H9 (cell line): Measurements from ENCODE around the gene ZNF232. TPM values are rescaled to one million over a fixed set of nuclear protein-coding genes. Genes with fewer than 3 reads are reported as not detected.
"Not testable (repeated sequence)": the region's sequence is repeated elsewhere in the genome, so short reads cannot be mapped to it uniquely, and the experiment has no call there.

Source experiments
- DNase-seq: peaks from one replicate; pipeline ENCODE4 v3.0.0-alpha.2; 2017
- H2AFZ ChIP-seq: one replicate; pipeline ENCODE4 v1.6.1; 2013; ENCODE audit warnings: mild to moderate bottlenecking, low read length, control low read depth, moderate library complexity
- H2AK5ac ChIP-seq: 2 replicates; pipeline ENCODE4 v1.6.1; 2013; ENCODE audit warnings: low read length, control low read depth, mixed read lengths; ENCODE audit not compliant: insufficient read length
- H2BK120ac ChIP-seq: one replicate; pipeline ENCODE4 v1.6.1; 2013; ENCODE audit warnings: low read depth, mild to moderate bottlenecking, low read length, control low read depth, inconsistent platforms; ENCODE audit not compliant: poor library complexity, severe bottlenecking
- H2BK12ac ChIP-seq: 2 replicates; pipeline ENCODE4 v1.6.1; 2013; ENCODE audit warnings: low read length, control low read depth, mixed read lengths, low read depth; ENCODE audit not compliant: insufficient read length
- H2BK15ac ChIP-seq: 2 replicates; pipeline ENCODE4 v1.6.1; 2013; ENCODE audit warnings: low read depth, low read length, control low read depth
- H2BK20ac ChIP-seq: one replicate; pipeline ENCODE4 v1.6.1; 2013; ENCODE audit warnings: low read depth, mild to moderate bottlenecking, low read length, control low read depth, inconsistent platforms; ENCODE audit not compliant: poor library complexity, severe bottlenecking
- H2BK5ac ChIP-seq: 2 replicates; pipeline ENCODE4 v1.6.1; 2013; ENCODE audit warnings: low read length, control low read depth, mixed read lengths; ENCODE audit not compliant: insufficient read length
- H3K14ac ChIP-seq: 2 replicates; pipeline ENCODE4 v1.6.1; 2013; ENCODE audit warnings: low read length, control low read depth; ENCODE audit not compliant: insufficient read depth
- H3K18ac ChIP-seq: 2 replicates; pipeline ENCODE4 v1.6.1; 2013; ENCODE audit warnings: low read depth, mild to moderate bottlenecking, mixed read lengths, low read length, control low read depth; ENCODE audit not compliant: insufficient read length
- H3K23ac ChIP-seq: 2 replicates; pipeline ENCODE4 v1.6.1; 2013; ENCODE audit warnings: low read length, control low read depth, mixed read lengths, low read depth; ENCODE audit not compliant: insufficient read length
- H3K23me2 ChIP-seq: 2 replicates; pipeline ENCODE4 v1.6.1; 2013; ENCODE audit warnings: low read depth, mild to moderate bottlenecking, mixed read lengths, low read length, control low read depth; ENCODE audit not compliant: insufficient read length, poor library complexity, severe bottlenecking
- H3K27ac ChIP-seq: 2 replicates; pipeline ENCODE4 v1.5.1; 2013; ENCODE audit warnings: low read length, control low read depth, mixed read lengths, low read depth; ENCODE audit not compliant: insufficient read length
- H3K27me3 ChIP-seq: 2 replicates; pipeline ENCODE4 v1.6.1; 2013; ENCODE audit warnings: low read length, control low read depth, inconsistent platforms; ENCODE audit not compliant: insufficient read depth
- H3K4ac ChIP-seq: 2 replicates; pipeline ENCODE4 v1.6.1; 2013; ENCODE audit warnings: low read depth, mild to moderate bottlenecking, control low read depth, inconsistent platforms, low read length, moderate library complexity
- H3K4me1 ChIP-seq: 2 replicates; pipeline ENCODE4 v1.6.1; 2013; ENCODE audit warnings: low read length, control low read depth, inconsistent platforms; ENCODE audit not compliant: insufficient read depth
- H3K4me2 ChIP-seq: 2 replicates; pipeline ENCODE4 v1.6.1; 2013; ENCODE audit warnings: low read length, control low read depth, mixed read lengths; ENCODE audit not compliant: insufficient read length, insufficient read depth
- H3K56ac ChIP-seq: 2 replicates; pipeline ENCODE4 v1.6.1; 2013; ENCODE audit warnings: low read depth, mild to moderate bottlenecking, mixed read lengths, low read length, control low read depth; ENCODE audit not compliant: insufficient read length
- H3K79me1 ChIP-seq: 2 replicates; pipeline ENCODE4 v1.6.1; 2013; ENCODE audit warnings: low read depth, mild to moderate bottlenecking, moderate library complexity, low read length, control low read depth, inconsistent platforms; ENCODE audit not compliant: insufficient read depth, poor library complexity, severe bottlenecking
- H3K79me2 ChIP-seq: 2 replicates; pipeline ENCODE4 v1.6.1; 2013; ENCODE audit warnings: low read length, control low read depth, inconsistent platforms; ENCODE audit not compliant: insufficient read depth
- H3K9ac ChIP-seq: 2 replicates; pipeline ENCODE4 v1.6.1; 2013; ENCODE audit warnings: low read length, control low read depth, mixed read lengths; ENCODE audit not compliant: insufficient read length; ENCODE audit errors: extremely low read depth
- H3K9me3 ChIP-seq: one replicate; pipeline ENCODE4 v1.6.1; 2013; ENCODE audit warnings: low read depth, low read length, inconsistent platforms; ENCODE audit not compliant: control insufficient read depth
- H3T11ph ChIP-seq: one replicate; pipeline ENCODE4 v1.6.1; 2013; ENCODE audit warnings: mild to moderate bottlenecking, low read length, control low read depth, inconsistent platforms
- H4K20me1 ChIP-seq: one replicate; pipeline ENCODE4 v1.6.1; 2013; ENCODE audit not compliant: control insufficient read depth, insufficient read length, insufficient read depth
- H4K5ac ChIP-seq: 2 replicates; pipeline ENCODE4 v1.6.1; 2013; ENCODE audit warnings: low read depth, mild to moderate bottlenecking, mixed read lengths, low read length, control low read depth; ENCODE audit not compliant: insufficient read length
- H4K8ac ChIP-seq: replicated peaks from 2 replicates; pipeline ENCODE4 v1.6.1; 2013; ENCODE audit warnings: low read length, control low read depth, mixed read lengths, low read depth; ENCODE audit not compliant: insufficient read length
- H4K91ac ChIP-seq: 2 replicates; pipeline ENCODE4 v1.6.1; 2013; ENCODE audit warnings: low read depth, mild to moderate bottlenecking, moderate library complexity, mixed read lengths, low read length, control low read depth; ENCODE audit not compliant: insufficient read length
- H3K27ac Mint-ChIP-seq, 3 experiments: 2 replicates in 2 of 3; 3 replicates in 1 of 3; pipeline ENCODE4 v1.8.0; 2020 to 2021; ENCODE audit warnings: mixed read lengths in 3 of 3, mild to moderate bottlenecking in 1 of 3, moderate library complexity in 1 of 3
- H3K27me3 Mint-ChIP-seq: 2 replicates; pipeline ENCODE4 v1.8.0; 2021; ENCODE audit warnings: low read depth, mild to moderate bottlenecking, moderate library complexity, mixed read lengths
- H3K36me3 Mint-ChIP-seq, 3 experiments: 2 replicates in 2 of 3; 3 replicates in 1 of 3; pipeline ENCODE4 v1.8.0; 2020 to 2021; ENCODE audit warnings: low read depth in 3 of 3, mixed read lengths in 3 of 3; ENCODE audit not compliant: insufficient read depth in 1 of 3
- H3K4me1 Mint-ChIP-seq, 2 experiments: 2 replicates each; pipeline ENCODE4 v1.8.0; 2020; ENCODE audit warnings: mixed read lengths in 2 of 2
- H3K4me3 Mint-ChIP-seq, 2 experiments: 2 replicates in 1 of 2; 3 replicates in 1 of 2; pipeline ENCODE4 v1.8.0; 2020 to 2021; ENCODE audit warnings: mild to moderate bottlenecking in 2 of 2, mixed read lengths in 2 of 2, moderate library complexity in 1 of 2
- H3K9me3 Mint-ChIP-seq, 2 experiments: 2 replicates in 1 of 2; 3 replicates in 1 of 2; pipeline ENCODE4 v1.8.0; 2020; ENCODE audit warnings: mild to moderate bottlenecking in 2 of 2, mixed read lengths in 2 of 2, moderate library complexity in 1 of 2
- WGBS: extraction: QIAGEN DNeasy Blood & Tissue Kit; methylation state at CpG from one replicate; pipeline ENCODE4 v1.1.7; 2013; ENCODE audit warnings: missing lambda C conversion rate, low lambda C conversion rate, mixed read lengths; ENCODE audit not compliant: insufficient read length; ENCODE audit errors: extremely low coverage; 5-methylcytosine and 5-hydroxymethylcytosine counted together
- total RNA-seq: library from RNA; stranded (reverse); gene quantifications from 2 replicates; pipeline ENCODE4 v1.2.1, GENCODE V29; 2021

The ZNF232 gene
- total RNA-seq, 1 experiment from 2014 or later = 46.4 TPM

DNA sequence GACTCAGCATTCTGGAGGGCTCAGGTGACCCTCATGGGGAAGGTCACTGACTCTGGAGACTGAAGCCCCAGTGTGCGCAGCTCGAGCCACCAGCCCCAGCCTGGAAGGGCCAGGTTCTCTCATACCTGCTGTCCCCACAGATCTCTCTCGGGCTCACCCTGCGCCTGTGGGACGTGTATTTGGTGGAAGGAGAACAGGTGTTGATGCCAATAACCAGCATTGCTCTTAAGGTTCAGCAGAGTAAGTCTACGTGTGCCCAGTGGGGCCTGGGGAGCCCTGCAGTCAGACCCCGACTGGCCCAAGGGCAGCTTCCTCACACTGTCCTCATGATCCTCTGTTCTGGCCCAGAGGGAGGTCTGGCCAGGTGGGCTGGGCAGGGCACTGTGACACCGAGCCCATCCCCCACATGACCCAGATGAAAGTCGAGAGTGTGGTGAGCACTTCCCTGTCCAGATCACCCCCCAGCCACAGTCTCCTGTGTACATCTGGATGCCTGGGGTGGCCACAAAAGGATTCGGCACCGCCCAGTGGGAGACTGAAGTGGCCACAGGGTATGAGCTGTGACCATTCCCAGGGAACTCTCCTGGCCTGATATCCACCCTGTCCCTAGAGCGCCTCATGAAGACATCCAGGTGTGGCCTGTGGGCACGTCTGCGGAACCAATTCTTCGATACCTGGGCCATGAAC is 26.0 kb upstream of the ZNF232 start:
- not testable (repeated sequence) for H3T11ph ChIP-seq, H4K91ac ChIP-seq, H3K4me1 ChIP-seq, H3K23ac ChIP-seq, H3K9ac ChIP-seq, H3K27me3 ChIP-seq, H3K18ac ChIP-seq, H3K4ac ChIP-seq, H3K27me3 Mint-ChIP-seq, H3K9me3 Mint-ChIP-seq, H3K79me2 ChIP-seq, H3K27ac ChIP-seq, H3K56ac ChIP-seq, H3K23me2 ChIP-seq, H2AFZ ChIP-seq, H4K8ac ChIP-seq, H2BK120ac ChIP-seq, H2BK15ac ChIP-seq, H3K9me3 ChIP-seq, H2BK12ac ChIP-seq, H4K20me1 ChIP-seq, H3K36me3 Mint-ChIP-seq, H3K14ac ChIP-seq, H2BK20ac ChIP-seq, H3K79me1 ChIP-seq, H3K27ac Mint-ChIP-seq, H3K4me2 ChIP-seq, H3K4me3 Mint-ChIP-seq, DNase-seq, H2AK5ac ChIP-seq, H2BK5ac ChIP-seq, H4K5ac ChIP-seq, H3K4me1 Mint-ChIP-seq
- no CpG with 5 or more reads among the region's 15 CpGs for WGBS

GRCh38 chr17:5136580-5137412 is 25.1 kb upstream of the ZNF232 start:
- H3K9me3 ChIP-seq, H3K27me3 Mint-ChIP-seq, H3K23ac ChIP-seq, H3K4ac ChIP-seq, H4K8ac ChIP-seq, H3T11ph ChIP-seq, H3K9ac ChIP-seq, H3K27me3 ChIP-seq, H3K9me3 Mint-ChIP-seq, H4K20me1 ChIP-seq, H4K91ac ChIP-seq, H3K79me2 ChIP-seq, H3K36me3 Mint-ChIP-seq, H3K18ac ChIP-seq, H3K56ac ChIP-seq, H3K79me1 ChIP-seq, H2BK5ac ChIP-seq, H2BK120ac ChIP-seq, H3K4me1 Mint-ChIP-seq, H2AFZ ChIP-seq, H3K27ac ChIP-seq, H3K4me2 ChIP-seq, H2BK20ac ChIP-seq, H3K23me2 ChIP-seq, H2BK15ac ChIP-seq, H3K27ac Mint-ChIP-seq, H3K4me3 Mint-ChIP-seq, H3K4me1 ChIP-seq, H4K5ac ChIP-seq, DNase-seq, H2AK5ac ChIP-seq, H2BK12ac ChIP-seq, H3K14ac ChIP-seq: not testable (repeated sequence)
- no CpG with 5 or more reads among the region's 14 CpGs for WGBS
